BJ (cell line): ENCODE data around the gene THAP3. TPM values are rescaled to one million over a fixed set of nuclear protein-coding genes. Genes with fewer than 3 reads are reported as not detected.
"Not testable (repeated sequence)": the region's sequence is repeated elsewhere in the genome, so short reads cannot be mapped to it uniquely, and the experiment has no call there.

ENCODE experiments used
- CTCF ChIA-PET: fragments of 350-600 bp; formaldehyde crosslinking; extraction: SDS; loops from one replicate; lab custom pipeline; 2021; ENCODE audit warnings: antibody characterized with exemption, inconsistent platforms; lab: Yijun Ruan, JAX
- POLR2A ChIA-PET: fragments of 300-600 bp; sonication (Branson Sonifier 250); formaldehyde crosslinking; extraction: SDS; loops from one replicate; lab custom pipeline; 2021; ENCODE audit warnings: antibody characterized with exemption; lab: Charles Lee
- DNase-seq: peaks from one replicate; pipeline ENCODE4 v3.0.0-alpha.2; 2011; ENCODE audit warnings: low read depth
- H3K27me3 ChIP-seq: 2 replicates; pipeline ENCODE4 v1.6.0; 2011; ENCODE audit warnings: low read length; ENCODE audit not compliant: control insufficient read depth, insufficient read depth
- H3K36me3 ChIP-seq: 2 replicates; pipeline ENCODE4 v1.5.1; 2011; ENCODE audit warnings: low read length; ENCODE audit not compliant: control insufficient read depth, insufficient read depth
- H3K4me3 ChIP-seq: 2 replicates; pipeline ENCODE4 v1.5.1; 2011; ENCODE audit warnings: low read depth, mild to moderate bottlenecking, control low read depth, low read length
- CTCF ChIP-seq: IDR thresholded peaks from 2 replicates; pipeline ENCODE4 v1.5.1; 2011; ENCODE audit warnings: low read depth, mild to moderate bottlenecking, control low read depth, inconsistent platforms, low read length, moderate library complexity; ENCODE audit not compliant: insufficient read depth
- polyA plus RNA-seq: library from polyadenylated mRNA; depleted of rRNA; stranded (reverse); fragments of >200 nt; gene quantifications from 2 replicates; pipeline ENCODE4 v1.2.3, GENCODE V29; 2011

Gene THAP3
- polyA plus RNA-seq, 1 experiment, result 12.5 TPM

DNA sequence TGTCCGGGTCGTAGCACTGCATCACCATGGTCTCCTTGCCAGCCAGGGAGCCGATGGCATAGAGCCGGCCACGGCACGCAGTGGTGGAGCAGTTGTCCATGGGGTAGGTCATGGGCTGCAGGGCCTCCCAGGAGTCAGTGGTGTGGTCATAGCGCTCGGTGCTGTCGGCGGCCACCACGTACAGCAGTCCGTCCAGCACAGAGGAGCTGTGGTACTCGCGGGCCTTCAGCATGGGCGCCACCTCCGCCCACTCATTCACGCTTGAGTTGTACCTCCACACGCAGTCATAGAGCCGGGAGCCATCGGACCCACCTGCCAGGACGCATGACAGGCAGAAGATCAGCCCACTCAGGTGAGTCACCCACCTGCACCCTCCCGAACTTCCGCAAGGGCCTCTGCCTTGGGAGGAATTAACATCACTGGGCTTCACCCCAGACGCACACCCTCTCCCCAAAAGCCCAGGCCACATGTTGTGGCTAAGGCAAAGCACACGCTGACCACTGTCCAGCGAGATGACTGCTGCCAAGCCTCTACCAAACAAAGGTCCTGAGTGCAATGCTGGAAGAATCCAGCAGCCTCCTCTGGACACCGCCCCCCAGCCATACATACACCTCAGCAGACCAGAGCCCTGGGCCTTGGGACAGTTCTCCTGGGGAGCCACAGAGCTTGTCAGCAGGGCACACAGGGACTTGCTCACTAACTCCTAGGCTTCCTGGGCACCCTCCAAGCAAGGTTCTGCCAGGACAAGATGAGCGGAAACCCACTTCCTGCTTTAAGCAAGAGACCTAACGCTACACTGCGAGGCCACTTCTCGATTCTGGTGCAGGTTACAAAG, 25.3 kb upstream of the THAP3 start:
- no peak for DNase-seq
- ChIA-PET CTCF (interaction anchor here (0.8 to 5.6 kb wide), 2 partner anchors 23 to 45 kb away, joined by 3 to 29 read pairs; partner anchors contain the start of genes NOL9 and TAS1R1), POLR2A (no interaction called here)
- Histone ChIP-seq H3K36me3 (peaks cover 39% of the 10 kb centered on the region), H3K4me3 (peak overlapping the region; percentile 14; the same call in 1 of the 2 replicates), H3K27me3 (no peaks in the 10 kb centered on the region)
- no peak for TF ChIP-seq CTCF

DNA sequence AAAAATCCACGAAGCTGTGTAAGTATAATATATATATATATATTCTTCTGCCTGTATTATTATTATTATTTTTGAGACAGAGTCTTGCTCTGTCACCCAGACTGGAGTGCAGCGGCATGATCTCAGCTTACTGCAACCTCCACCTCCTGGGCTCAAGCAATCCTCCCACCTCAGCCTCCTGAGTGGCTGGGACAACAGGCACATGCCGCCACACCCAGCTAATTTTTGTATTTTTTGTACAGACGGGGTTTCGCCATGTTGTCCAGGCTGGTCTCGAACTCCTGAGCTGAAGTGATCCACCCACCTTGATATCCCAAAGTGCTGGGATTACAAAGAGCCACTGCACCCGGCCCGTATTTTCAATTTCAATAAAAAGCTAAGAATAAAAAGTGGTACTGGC, 24.7 kb upstream of the THAP3 start:
- Histone ChIP-seq H3K4me3 (peak overlapping the region; percentile 97), H3K36me3 (peaks cover 37% of the 10 kb centered on the region)
- POLR2A ChIA-PET, H3K27me3 ChIP-seq, DNase-seq: not testable (repeated sequence)
- CTCF ChIA-PET, result interaction anchor here (0.8 to 5.6 kb wide), 2 partner anchors 24 to 46 kb away, joined by 3 to 29 read pairs; partner anchors contain the start of genes NOL9 and TAS1R1

GRCh38 chr1:6600410-6601048, 24.1 kb upstream of the THAP3 start:
- CTCF ChIA-PET, result interaction anchor here (0.8 to 5.6 kb wide), 3 partner anchors 23 to 46 kb away, joined by 3 to 29 read pairs (median 4); partner anchors contain the start of genes NOL9 and TAS1R1
- DNase-seq, result no peak
- no peaks in the 10 kb centered on the region for H3K27me3 ChIP-seq
- TF ChIP-seq CTCF, result no peak
- POLR2A ChIA-PET, result no interaction called here
- H3K36me3 ChIP-seq, result peaks cover 33% of the 10 kb centered on the region
- H3K4me3 ChIP-seq, result peak overlapping the region; percentile 97

- TF ChIP-seq CTCF, result peak; percentile 16; the same call in 1 of the 2 replicates
- H3K27me3 ChIP-seq, result no peaks in the 10 kb centered on the region
- CTCF ChIA-PET, result interaction anchor here (0.6 to 5.6 kb wide), 5 partner anchors 22 to 595 kb away, joined by 3 to 29 read pairs (median 4); partner anchors contain the start of genes NOL9 and TAS1R1
- POLR2A ChIA-PET, result no interaction called here
- peak; percentile 77 for DNase-seq
- H3K4me3 ChIP-seq, result peak overlapping the region; percentile 97
- peaks cover 28% of the 10 kb centered on the region for H3K36me3 ChIP-seq
Observed at GRCh38 chr1:6601049-6601922, 23.4 kb upstream of the THAP3 start.

GRCh38 chr1:6601923-6602668, 22.6 kb upstream of the THAP3 start:
- no peak for TF ChIP-seq CTCF
- no peak for DNase-seq
- CTCF ChIA-PET, result interaction anchor here (0.5 to 5.6 kb wide), 7 partner anchors 11 to 596 kb away, joined by 3 to 29 read pairs (median 3); partner anchors contain the start of genes NOL9 and TAS1R1
- peak overlapping the region; percentile 97 for H3K4me3 ChIP-seq
- H3K27me3 ChIP-seq, result no peaks in the 10 kb centered on the region
- POLR2A ChIA-PET, result no interaction called here
- H3K36me3 ChIP-seq, result peaks cover 20% of the 10 kb centered on the region
